HepG2 (cell line): ENCODE data around the gene WDR62. TPM values are rescaled to one million over a fixed set of nuclear protein-coding genes. Genes with fewer than 3 reads are reported as not detected.

Experiments used
- ZBTB40 ChIP-seq, 2 experiments: fragments of 450-650 bp in 1 of 2; sonication (generic) in 1 of 2; formaldehyde crosslinking in 1 of 2; IDR thresholded peaks; 2 replicates each; pipeline versions ENCODE4 v1.6.1 to v1.8.0; 2016 to 2022; ENCODE audit warnings: antibody characterized with exemption in 1 of 2, mild to moderate bottlenecking in 1 of 2, missing genetic modification reagents in 1 of 2
- ZNF790 ChIP-seq: sonication (generic); formaldehyde crosslinking; IDR thresholded peaks from 2 replicates; pipeline ENCODE4 v1.8.0; 2022; ENCODE audit warnings: missing genetic modification reagents, mild to moderate bottlenecking, borderline replicate concordance
- polyA plus RNA-seq, 8 experiments: library from polyadenylated mRNA; depleted of rRNA in 3 of 8; stranded (reverse) in 7 of 8; unstranded in 1 of 8; fragments of >200 nt; fragmentation: Illumina TruSeq in 4 of 8; extraction: Trizol in 4 of 8; gene quantifications; 2 replicates each; pipeline versions ENCODE4 v1.2.1 to v1.2.3, GENCODE V29; 2011 to 2016; ENCODE audit warnings: low read depth in 4 of 8, missing spikeins in 1 of 8, mixed read lengths in 1 of 8; ENCODE audit not compliant: insufficient read depth in 1 of 8
- total RNA-seq, 5 experiments: library from RNA; depleted of rRNA; stranded (reverse); fragments of >200 nt; fragmentation: Illumina TruSeq; extraction: Trizol; gene quantifications; 2 replicates each; pipeline ENCODE4 v1.2.3, GENCODE V29; 2016; ENCODE audit warnings: low read depth in 1 of 5

WDR62 gene
- total and polyA plus RNA-seq, 2 of the 13 experiments (the other 11 are each of a cell fraction or from before 2014, with no cell fraction given), result 5.8 to 12.5 TPM

GRCh38 chr19:36139120-36139472, 84.4 kb downstream of the WDR62 start (continued):
- TF ChIP-seq ZBTB40 (IDR thresholded peaks at IDR 0.05), result no peak
- no peak for TF ChIP-seq ZBTB40 (CRISPR knock-in tag; IDR thresholded peaks at IDR 0.05)
- no peak for TF ChIP-seq ZNF790 (CRISPR knock-in tag)
